Measurements from ENCODE around the gene NOG. TPM values are rescaled to one million over a fixed set of nuclear protein-coding genes. Genes with fewer than 3 reads are reported as not detected.

NOG gene
- total RNA-seq, 2 experiments from 2014 or later, result 12.5 to 12.7 TPM

DNA sequence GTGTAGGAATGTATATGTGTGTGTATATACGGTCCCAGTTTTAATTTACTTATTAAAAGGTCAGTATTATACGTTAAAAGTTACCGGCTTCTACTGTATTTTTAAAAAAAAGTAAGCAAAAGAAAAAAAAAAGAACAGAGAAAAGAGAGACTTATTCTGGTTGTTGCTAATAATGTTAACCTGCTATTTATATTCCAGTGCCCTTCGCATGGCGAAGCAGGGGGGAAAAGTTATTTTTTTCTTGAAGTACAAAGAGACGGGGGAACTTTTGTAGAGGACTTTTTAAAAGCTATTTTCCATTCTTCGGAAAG lies 1.6 kb downstream of the NOG start:
- Mint-ChIP-seq H3K4me3 (peak overlapping the region; percentile 88), H3K27ac (peak overlapping the region; percentile 96), H3K4me1 (ENCODE audit: low read depth) (peaks cover 39% of the 10 kb centered on the region), H3K36me3 (ENCODE audit: low read depth) (peaks cover 16% of the 10 kb centered on the region), H3K9me3 (no peaks in the 10 kb centered on the region), H3K27me3 (peaks cover 42% of the 10 kb centered on the region)
- no peak for DNase-seq
- Histone ChIP-seq H3K27me3 (ENCODE audit: control insufficient read depth in 1 of 2, insufficient read depth in 2 of 2, low read length in 2 of 2) (peaks cover 19 to 33% of the 10 kb centered on the region in 2 experiments), H3K4me1 (ENCODE audit: insufficient read depth, low read length) (peaks cover 54% of the 10 kb centered on the region), H3K27ac (ENCODE audit: low read depth in 1 of 2, low read length in 2 of 2) (no peak overlapping the region), H3K4me3 (ENCODE audit: low read length) (peak overlapping the region; percentile 65), H3K36me3 (ENCODE audit: insufficient read depth, low read length) (no peaks in the 10 kb centered on the region), H3K9me3 (ENCODE audit: control insufficient read depth in 1 of 2, insufficient read depth in 1 of 2, low read length in 2 of 2) (peaks cover 0 to 4% of the 10 kb centered on the region in 2 experiments)
- ATAC-seq (ENCODE audit: poor library complexity), result no peak
- TF ChIP-seq, protein P1, sequence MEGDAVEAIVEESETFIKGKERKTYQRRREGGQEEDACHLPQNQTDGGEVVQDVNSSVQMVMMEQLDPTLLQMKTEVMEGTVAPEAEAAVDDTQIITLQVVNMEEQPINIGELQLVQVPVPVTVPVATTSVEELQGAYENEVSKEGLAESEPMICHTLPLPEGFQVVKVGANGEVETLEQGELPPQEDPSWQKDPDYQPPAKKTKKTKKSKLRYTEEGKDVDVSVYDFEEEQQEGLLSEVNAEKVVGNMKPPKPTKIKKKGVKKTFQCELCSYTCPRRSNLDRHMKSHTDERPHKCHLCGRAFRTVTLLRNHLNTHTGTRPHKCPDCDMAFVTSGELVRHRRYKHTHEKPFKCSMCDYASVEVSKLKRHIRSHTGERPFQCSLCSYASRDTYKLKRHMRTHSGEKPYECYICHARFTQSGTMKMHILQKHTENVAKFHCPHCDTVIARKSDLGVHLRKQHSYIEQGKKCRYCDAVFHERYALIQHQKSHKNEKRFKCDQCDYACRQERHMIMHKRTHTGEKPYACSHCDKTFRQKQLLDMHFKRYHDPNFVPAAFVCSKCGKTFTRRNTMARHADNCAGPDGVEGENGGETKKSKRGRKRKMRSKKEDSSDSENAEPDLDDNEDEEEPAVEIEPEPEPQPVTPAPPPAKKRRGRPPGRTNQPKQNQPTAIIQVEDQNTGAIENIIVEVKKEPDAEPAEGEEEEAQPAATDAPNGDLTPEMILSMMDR (IDR thresholded peaks at IDR 0.05), result no peak
- POLR2A ChIA-PET, result interaction anchor here (0.7 to 5.3 kb wide), 12 partner anchors 8 to 319 kb away, joined by 3 to 147 read pairs (median 7); partner anchors contain the start of gene TRIM25
- CTCF ChIA-PET, result interaction anchor here (0.6 to 4.0 kb wide), 4 partner anchors 59 to 648 kb away, joined by 5 to 27 read pairs (median 8); no protein-coding TSS in a partner anchor
- intact Hi-C loops (cut with DNase I, micrococcal nuclease), result loop anchor here in 1 of 2 experiments (10.0 kb wide), 2 partner anchors 370 to 490 kb away; partner anchors contain the start of genes AKAP1 and COIL

DNA sequence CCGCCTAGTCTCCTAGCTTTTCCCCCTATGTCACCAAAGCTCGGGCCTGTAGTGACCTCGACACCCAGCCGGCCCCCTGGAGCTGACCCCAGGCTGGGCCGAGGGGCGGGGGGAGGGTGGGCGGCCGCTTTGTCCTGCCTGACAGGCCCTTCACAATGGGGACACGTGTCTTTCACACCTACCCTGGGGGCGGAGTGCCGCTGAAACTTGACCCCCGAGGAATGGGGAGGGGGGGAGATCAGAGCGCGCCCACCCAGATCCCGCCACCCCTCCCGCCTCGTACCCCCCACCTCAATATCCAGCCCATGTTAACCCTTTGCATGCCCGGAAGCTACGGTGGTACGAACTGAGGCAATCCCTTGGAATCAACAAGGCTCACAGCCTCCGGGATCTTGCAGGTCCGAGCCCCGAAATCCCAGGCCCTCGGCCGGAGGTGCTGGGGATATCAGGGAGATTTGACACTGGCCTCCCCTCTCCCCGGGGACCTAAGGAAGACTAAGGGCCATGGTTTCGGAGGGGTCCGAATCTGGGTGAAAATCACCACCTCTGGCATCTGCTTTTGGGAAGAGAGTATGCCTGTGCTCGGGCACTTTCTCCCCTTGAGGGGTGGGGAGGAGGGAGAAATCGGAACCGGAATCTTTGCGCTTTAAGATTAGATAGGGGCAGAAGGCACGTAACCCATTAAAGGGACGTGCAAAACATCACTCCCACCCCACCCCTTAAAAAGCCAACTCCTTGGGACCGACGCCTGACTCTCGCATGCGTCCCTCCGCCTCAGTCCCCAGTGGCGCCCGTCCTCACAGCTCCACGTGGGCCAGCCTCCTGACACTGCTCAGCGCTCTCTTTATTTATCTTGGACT lies 2.6 kb downstream of the NOG start:
- peak overlapping the region in 1 of 2 donors; percentile 69 for H3K27ac ChIP-seq (ENCODE audit: low read depth in 1 of 2, low read length in 2 of 2)
- peak overlapping the region; percentile 96 for H3K27ac Mint-ChIP-seq

More for the DNA sequence above, 2.6 kb downstream of the NOG start:
- ATAC-seq (ENCODE audit: poor library complexity) (no peak), DNase-seq (peak in 7 of 14 experiments; percentile 13 to 56 (median 34))
- ChIA-PET CTCF (interaction anchor here (1.8 kb wide), 1 partner anchor 184 kb away, joined by 6 read pairs; no protein-coding TSS in a partner anchor), POLR2A (interaction anchor here (0.7 to 5.3 kb wide), 8 partner anchors 7 to 184 kb away, joined by 3 to 147 read pairs (median 6); no protein-coding TSS in a partner anchor)
- peak overlapping the region; percentile 90 for H3K4me3 Mint-ChIP-seq
- no peaks in the 10 kb centered on the region for H3K9me3 Mint-ChIP-seq
- peaks cover 49% of the 10 kb centered on the region for H3K4me1 Mint-ChIP-seq (ENCODE audit: low read depth)
- peaks cover 16% of the 10 kb centered on the region for H3K36me3 Mint-ChIP-seq (ENCODE audit: low read depth)
- Histone ChIP-seq H3K9me3 (ENCODE audit: control insufficient read depth in 1 of 2, insufficient read depth in 1 of 2, low read length in 2 of 2) (peaks cover 0 to 4% of the 10 kb centered on the region in 2 experiments), H3K4me3 (ENCODE audit: low read length) (peak overlapping the region; percentile 65), H3K4me1 (ENCODE audit: insufficient read depth, low read length) (peaks cover 63% of the 10 kb centered on the region), H3K36me3 (ENCODE audit: insufficient read depth, low read length) (no peaks in the 10 kb centered on the region), H3K27me3 (ENCODE audit: control insufficient read depth in 1 of 2, insufficient read depth in 2 of 2, low read length in 2 of 2) (peaks cover 19 to 33% of the 10 kb centered on the region in 2 experiments)
- intact Hi-C loops (cut with DNase I, micrococcal nuclease), result loop anchor here in 1 of 2 experiments (2.0 to 10.0 kb wide), 3 partner anchors 37 to 489 kb away; partner anchors contain the start of genes AKAP1 and COIL
- H3K27me3 Mint-ChIP-seq, result peaks cover 38% of the 10 kb centered on the region
- TF ChIP-seq, protein P1 (IDR thresholded peaks at IDR 0.05), result no peak

All from CD4-positive, alpha-beta T cell (primary cell).